Stimulated activated CD8-positive, alpha-beta memory T cell treated with anti-CD3 and anti-CD28 coated beads, Interleukin-12 subunit alpha, Interleukin-12 subunit beta, amount 100 ng/mL, for 24 hours (primary cell): Measurements from ENCODE around the gene PPP1R12B.
"Not testable (repeated sequence)": the region's sequence is repeated elsewhere in the genome, so short reads cannot be mapped to it uniquely, and the experiment has no call there.

Experiments
- DNase-seq: peaks from one replicate; pipeline ENCODE4 v3.0.0-alpha.2; 2020; ENCODE audit errors: extremely low read depth

PPP1R12B gene

DNA sequence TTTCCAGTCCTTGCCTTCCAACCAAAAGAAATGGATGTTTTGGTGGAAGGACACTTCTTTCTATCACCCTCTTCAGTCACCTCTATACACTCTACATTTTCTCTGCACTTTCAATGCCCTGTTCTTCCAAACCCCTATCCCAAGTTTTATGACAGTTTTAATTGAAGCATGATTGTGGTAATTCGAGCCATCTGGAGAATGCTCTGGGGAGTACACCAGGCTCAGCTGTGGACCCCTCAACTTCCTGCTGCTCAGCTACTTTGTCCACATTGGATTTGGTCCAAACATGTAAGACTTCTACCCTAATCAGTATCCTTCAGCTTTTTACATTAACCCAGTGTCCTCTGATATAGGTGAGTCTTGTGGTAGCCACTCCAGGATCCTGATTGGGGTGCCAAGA, 232.1 kb downstream of the PPP1R12B start:
- no peak for DNase-seq

DNA sequence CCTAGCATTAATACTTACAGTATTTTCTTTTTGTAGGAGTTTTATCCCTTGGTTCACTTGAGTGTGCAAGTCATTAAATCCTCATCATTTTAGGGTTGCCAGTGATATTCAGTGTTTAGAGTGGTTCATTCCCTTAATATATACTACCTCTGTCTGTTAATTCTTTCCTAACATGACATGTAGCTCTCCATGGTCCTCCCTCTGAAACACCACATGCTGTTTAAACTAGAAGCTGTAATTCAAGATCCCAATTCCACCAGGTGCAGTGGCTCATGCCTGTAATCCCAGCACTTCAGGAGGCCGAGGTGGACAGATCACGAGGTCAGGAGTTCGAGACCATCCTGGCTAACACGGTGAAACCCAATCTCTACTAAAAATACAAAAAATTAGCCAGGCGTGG, 233.9 kb downstream of the PPP1R12B start:
- not testable (repeated sequence) for DNase-seq

- no peak for DNase-seq
These were observed 236.4 kb downstream of the PPP1R12B start for GRCh38 chr1:202584707-202585589.

- DNase-seq: no peak
These were observed 237.1 kb downstream of the PPP1R12B start for GRCh38 chr1:202585590-202585933.

DNA sequence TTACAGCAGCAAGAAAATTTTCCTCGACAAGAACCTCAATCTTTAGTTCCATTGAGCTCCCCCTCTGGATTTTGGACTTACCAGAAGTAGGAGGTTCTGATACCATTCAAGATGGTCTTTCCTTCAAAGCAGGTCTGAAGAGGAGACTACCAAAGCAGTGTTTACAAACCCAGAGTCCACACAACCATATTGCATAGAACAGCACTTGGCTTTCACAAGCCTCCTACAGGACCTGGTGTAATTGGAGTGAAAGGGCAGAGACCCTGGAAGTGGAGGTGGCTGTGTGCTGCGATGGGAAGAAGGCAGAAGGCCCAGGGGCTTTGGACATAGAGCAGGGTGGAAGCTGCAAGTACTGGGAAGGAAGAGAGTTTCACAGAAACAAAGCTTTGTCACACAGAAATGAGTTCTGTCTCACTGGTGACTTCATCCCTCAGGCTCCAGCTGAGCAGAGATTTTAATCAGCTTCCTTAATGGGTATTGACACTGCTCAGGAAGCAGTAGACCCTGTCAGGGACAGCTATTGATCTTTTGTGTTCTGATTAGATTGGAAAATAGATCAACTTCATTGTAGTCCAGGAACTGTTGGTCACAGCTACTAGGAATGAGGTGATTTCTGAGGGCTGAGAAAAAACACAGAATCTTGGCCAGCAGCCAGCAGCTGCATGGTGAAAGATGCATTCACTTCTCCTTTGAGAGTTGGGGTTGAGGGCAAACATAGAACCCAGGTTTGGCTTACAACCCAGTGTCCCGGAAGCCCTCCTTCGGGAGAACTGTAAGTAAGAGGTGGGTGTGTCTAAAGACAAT, 237.7 kb downstream of the PPP1R12B start:
- DNase-seq: no peak

DNA sequence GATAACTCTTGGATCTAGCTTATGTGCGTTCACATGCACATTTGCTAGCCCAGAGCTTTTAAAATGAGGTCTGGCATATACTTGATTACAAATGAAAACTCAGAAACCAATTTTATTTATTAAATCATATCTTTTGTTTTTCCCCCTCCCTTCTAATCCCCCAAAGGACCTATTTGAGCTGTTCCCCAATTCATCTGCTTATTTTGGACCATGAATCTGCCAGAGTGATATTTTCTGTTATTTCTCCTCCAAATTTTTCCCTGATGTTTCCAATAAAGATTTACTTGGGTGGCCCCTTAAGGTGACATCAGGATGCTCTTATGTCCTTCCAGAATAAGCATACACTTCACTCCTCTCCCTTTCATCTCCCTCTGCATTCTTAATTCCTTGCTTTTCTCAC, 238.4 kb downstream of the PPP1R12B start:
- DNase-seq: no peak

- DNase-seq: no peak
These were observed 239.5 kb downstream of the PPP1R12B start for GRCh38 chr1:202587859-202588485.

DNA sequence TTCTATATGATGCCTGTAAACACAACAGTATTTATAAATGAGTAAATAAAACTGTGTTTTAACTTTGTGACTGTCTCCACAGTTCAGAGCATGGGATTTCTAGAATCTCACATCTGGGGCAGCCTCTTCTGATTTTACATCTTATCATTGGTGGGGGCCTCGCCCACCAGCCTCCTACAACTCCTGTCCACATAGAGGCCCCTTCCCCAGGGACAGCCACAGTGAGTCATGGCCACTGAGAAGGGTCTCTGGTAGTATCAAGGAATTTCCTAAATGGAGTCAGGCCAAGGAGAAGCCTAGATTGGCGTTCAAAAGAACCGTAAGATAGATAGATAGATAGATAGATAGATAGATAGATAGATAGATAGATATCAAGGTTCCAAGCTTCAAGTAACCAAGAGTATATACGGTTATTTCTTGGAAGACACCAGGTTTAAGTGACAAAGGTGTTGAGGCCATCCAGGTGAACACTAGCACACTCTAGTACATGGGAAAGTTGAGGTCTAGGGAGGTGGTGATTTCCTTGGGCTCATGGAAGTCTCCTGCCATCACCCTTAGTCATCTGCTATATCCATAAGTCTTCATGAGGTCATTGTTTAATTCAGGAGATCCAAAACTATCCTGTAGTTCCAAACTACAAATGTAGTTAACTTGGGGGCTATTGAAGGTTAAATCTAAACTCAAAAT, 240.1 kb downstream of the PPP1R12B start:
- DNase-seq: no peak

DNA sequence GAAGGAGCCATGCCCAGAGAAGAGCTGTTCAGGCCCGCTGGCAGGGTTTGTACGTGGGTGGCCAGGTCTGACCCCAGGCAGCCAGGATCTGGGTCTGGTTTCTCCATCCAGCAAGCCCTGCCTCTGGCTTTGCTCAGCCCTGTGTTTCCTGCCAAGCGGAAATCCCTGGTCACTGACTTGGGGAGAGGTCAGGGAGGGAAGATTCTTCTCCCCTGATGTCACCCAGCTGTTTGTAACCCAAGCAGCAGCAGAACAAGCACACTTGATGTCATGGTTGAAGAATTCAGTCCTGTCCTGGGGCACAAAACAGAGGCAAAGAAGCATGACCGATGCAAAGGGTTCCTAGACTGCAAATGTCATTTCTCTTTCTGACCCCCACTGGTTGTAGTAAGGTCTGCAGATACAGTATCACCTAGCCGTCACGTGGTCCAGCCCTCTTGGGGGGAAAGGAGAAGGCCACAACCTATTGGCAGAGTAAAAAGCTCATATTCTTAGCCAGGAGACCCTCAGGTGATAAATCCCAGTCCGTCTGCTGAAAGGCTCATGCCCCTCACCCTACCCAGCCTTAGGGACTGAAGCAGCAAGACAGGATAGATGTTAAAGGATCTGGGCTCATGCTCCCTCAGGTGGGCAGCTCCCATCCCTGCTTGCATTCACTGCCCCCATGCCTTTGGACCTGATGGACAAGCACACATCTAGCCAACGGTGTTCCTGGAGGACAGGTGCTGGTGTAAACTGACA, 240.9 kb downstream of the PPP1R12B start:
- no peak for DNase-seq

DNA sequence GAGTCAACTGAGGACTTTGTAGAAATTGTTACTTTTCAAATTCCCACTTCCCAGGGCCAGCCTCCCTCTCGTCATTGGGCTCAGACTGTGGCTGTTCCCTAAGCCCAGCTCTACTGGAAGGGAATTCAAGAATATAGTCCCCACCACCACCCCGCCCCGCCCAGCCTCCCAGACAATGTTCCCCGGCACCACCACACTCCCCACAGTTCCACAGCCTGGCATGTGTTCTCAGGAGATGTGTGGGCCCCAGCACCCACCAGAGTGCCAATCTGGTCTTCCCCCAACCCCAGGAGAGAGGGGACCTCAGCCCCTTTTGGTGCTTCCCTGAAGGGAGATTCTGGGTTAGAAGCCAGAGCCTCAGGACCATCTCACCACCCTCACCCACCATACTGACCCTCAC, 241.6 kb downstream of the PPP1R12B start:
- no peak for DNase-seq

- no peak for DNase-seq
These were observed 242.5 kb downstream of the PPP1R12B start for GRCh38 chr1:202590975-202591411.

GRCh38 chr1:202591515-202591914, 243.0 kb downstream of the PPP1R12B start:
- no peak for DNase-seq

GRCh38 chr1:202592146-202592545, 243.6 kb downstream of the PPP1R12B start:
- DNase-seq: no peak

- DNase-seq: no peak
These were observed 245.3 kb downstream of the PPP1R12B start for GRCh38 chr1:202593845-202594244.

GRCh38 chr1:202596638-202597037, 248.1 kb downstream of the PPP1R12B start:
- DNase-seq: no peak

- DNase-seq: no peak
These were observed 248.7 kb downstream of the PPP1R12B start for GRCh38 chr1:202597090-202597761.

- DNase-seq: no peak
These were observed 251.4 kb downstream of the PPP1R12B start for GRCh38 chr1:202599669-202600431.

GRCh38 chr1:202600432-202601041, 252.0 kb downstream of the PPP1R12B start:
- no peak for DNase-seq

DNA sequence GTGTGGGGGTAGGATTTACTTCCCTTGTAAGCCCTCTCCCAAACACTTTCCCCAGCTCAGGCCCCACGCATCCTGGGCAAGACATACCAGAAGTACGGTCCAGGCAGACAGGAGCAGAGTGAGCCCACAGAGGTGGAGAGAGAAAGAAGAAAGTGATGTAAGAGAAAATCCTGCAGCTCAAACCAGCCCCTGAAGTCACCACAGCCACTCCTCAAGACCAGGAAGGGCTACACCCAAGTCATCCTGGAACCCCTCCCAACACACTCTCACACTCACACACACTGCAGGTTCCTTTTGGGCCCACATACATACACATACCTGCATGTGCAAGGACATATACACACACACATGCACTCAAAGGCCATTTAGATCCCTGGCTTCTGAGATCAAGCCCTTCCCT, 254.9 kb downstream of the PPP1R12B start:
- no peak for DNase-seq
